ENCODE data around the gene ATOSA. TPM values are rescaled to one million over a fixed set of nuclear protein-coding genes. Genes with fewer than 3 reads are reported as not detected.

ATOSA gene
- total RNA-seq, 2 experiments from 2014 or later: 137 TPM

- peak overlapping the region; percentile 96 for H3K4me3 Mint-ChIP-seq
- H3K27ac Mint-ChIP-seq: peak overlapping the region; percentile 97
- H3K9me3 Mint-ChIP-seq: no peaks in the 10 kb centered on the region
- H3K27me3 Mint-ChIP-seq: no peaks in the 10 kb centered on the region
- POLR2A ChIA-PET: interaction anchor here (0.6 to 2.1 kb wide), 10 partner anchors 14 to 499 kb away, joined by 3 to 11 read pairs (median 4); no protein-coding TSS in a partner anchor
- TF ChIP-seq, protein P1, sequence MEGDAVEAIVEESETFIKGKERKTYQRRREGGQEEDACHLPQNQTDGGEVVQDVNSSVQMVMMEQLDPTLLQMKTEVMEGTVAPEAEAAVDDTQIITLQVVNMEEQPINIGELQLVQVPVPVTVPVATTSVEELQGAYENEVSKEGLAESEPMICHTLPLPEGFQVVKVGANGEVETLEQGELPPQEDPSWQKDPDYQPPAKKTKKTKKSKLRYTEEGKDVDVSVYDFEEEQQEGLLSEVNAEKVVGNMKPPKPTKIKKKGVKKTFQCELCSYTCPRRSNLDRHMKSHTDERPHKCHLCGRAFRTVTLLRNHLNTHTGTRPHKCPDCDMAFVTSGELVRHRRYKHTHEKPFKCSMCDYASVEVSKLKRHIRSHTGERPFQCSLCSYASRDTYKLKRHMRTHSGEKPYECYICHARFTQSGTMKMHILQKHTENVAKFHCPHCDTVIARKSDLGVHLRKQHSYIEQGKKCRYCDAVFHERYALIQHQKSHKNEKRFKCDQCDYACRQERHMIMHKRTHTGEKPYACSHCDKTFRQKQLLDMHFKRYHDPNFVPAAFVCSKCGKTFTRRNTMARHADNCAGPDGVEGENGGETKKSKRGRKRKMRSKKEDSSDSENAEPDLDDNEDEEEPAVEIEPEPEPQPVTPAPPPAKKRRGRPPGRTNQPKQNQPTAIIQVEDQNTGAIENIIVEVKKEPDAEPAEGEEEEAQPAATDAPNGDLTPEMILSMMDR (IDR thresholded peaks at IDR 0.05): no peak
- intact Hi-C loops (cut with DNase I, micrococcal nuclease): loop anchor here (1.0 to 10.0 kb wide), 10 partner anchors 17 to 423 kb away; partner anchors contain the start of genes ARPP19 (in 2 of the 2) and MYO5A (in 2 of the 2)
- Histone ChIP-seq H3K27me3 (ENCODE audit: control insufficient read depth in 1 of 2, insufficient read depth in 2 of 2, low read length in 2 of 2) (no peaks in the 10 kb centered on the region), H3K4me3 (ENCODE audit: low read length) (peak overlapping the region; percentile 94), H3K36me3 (ENCODE audit: insufficient read depth, low read length) (peaks cover 41% of the 10 kb centered on the region), H3K4me1 (ENCODE audit: insufficient read depth, low read length) (peaks cover 14% of the 10 kb centered on the region), H3K27ac (ENCODE audit: low read depth in 1 of 2, low read length in 2 of 2) (peak overlapping the region; percentile 97 to 99), H3K9me3 (ENCODE audit: control insufficient read depth in 1 of 2, insufficient read depth in 1 of 2, low read length in 2 of 2) (no peaks in the 10 kb centered on the region)
- H3K4me1 Mint-ChIP-seq (ENCODE audit: low read depth): peaks cover 73% of the 10 kb centered on the region
- ATAC-seq (ENCODE audit: poor library complexity) (peak; percentile 57), DNase-seq (peak; percentile 42 to 79 (median 55))
- CTCF ChIA-PET: interaction anchor here (1.0 kb wide), 1 partner anchor 58 kb away, joined by 3 read pairs; no protein-coding TSS in a partner anchor
- H3K36me3 Mint-ChIP-seq (ENCODE audit: low read depth): peaks cover 58% of the 10 kb centered on the region
These were observed 1.4 kb downstream of the ATOSA start for GRCh38 chr15:52677593-52678467.

DNA sequence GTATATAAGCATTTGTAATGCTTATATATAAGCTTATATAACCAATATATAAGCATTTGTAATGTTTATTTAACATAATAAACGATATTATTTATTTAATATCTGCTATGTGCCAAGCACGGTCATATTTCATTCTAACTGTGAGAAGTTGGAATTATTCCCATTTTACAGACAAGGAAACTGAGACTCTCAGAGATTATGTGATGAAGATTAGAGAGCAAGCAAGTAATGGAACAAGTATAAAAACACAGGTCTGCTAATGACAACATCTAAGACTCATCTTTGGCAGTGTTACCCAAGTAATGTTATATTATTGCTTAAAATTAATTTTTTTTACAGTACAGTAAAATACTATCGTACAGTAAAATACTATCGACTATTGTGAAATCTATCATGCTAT lies 4.4 kb downstream of the ATOSA start:
- no peak for ATAC-seq (ENCODE audit: poor library complexity)
- Mint-ChIP-seq H3K36me3 (ENCODE audit: low read depth) (peaks cover 88% of the 10 kb centered on the region), H3K27me3 (no peaks in the 10 kb centered on the region), H3K9me3 (no peaks in the 10 kb centered on the region), H3K27ac (no peak overlapping the region), H3K4me3 (no peak overlapping the region), H3K4me1 (ENCODE audit: low read depth) (peaks cover 69% of the 10 kb centered on the region)
- Histone ChIP-seq H3K4me3 (ENCODE audit: low read length) (no peak overlapping the region), H3K27ac (ENCODE audit: low read depth in 1 of 2, low read length in 2 of 2) (no peak overlapping the region), H3K9me3 (ENCODE audit: control insufficient read depth in 1 of 2, insufficient read depth in 1 of 2, low read length in 2 of 2) (no peaks in the 10 kb centered on the region), H3K36me3 (ENCODE audit: insufficient read depth, low read length) (peaks cover 68% of the 10 kb centered on the region), H3K4me1 (ENCODE audit: insufficient read depth, low read length) (peaks cover 13% of the 10 kb centered on the region), H3K27me3 (ENCODE audit: control insufficient read depth in 1 of 2, insufficient read depth in 2 of 2, low read length in 2 of 2) (no peaks in the 10 kb centered on the region)
- TF ChIP-seq, protein P1 (IDR thresholded peaks at IDR 0.05): no peak
- intact Hi-C loops (cut with DNase I, micrococcal nuclease): loop anchor here (5.0 to 10.0 kb wide), 6 partner anchors 33 to 420 kb away; partner anchors contain the start of genes ARPP19 (in 1 of the 2) and MYO5A (in 1 of the 2)
- POLR2A ChIA-PET: interaction anchor here (0.5 kb wide), 1 partner anchor 56 kb away, joined by 3 read pairs; no protein-coding TSS in a partner anchor
- DNase-seq: no peak
- CTCF ChIA-PET: no interaction called here

DNA sequence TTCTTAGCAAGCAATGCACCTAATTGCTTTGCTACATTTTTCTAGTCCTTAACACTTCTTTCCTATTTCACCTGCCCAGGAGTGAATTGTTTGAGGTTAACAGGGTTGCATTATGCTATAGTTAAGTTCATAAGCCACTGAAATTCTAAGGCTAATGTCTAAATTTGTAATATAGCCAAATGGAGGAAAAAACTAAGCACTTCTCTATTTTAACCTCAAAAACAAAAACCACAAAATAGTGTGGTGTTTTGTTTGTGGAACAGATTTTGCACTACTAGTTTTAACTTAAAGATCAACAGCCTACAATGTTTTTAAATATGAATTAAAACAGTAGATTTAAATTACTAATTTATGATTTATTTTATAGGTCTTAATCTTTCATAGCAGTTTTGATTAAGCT lies 5.5 kb downstream of the ATOSA start:
- peaks cover 65% of the 10 kb centered on the region for H3K4me1 Mint-ChIP-seq (ENCODE audit: low read depth)

More for the DNA sequence above, 5.5 kb downstream of the ATOSA start:
- intact Hi-C loops (cut with DNase I, micrococcal nuclease): loop anchor here (5.0 to 10.0 kb wide), 2 partner anchors 411 to 419 kb away; no protein-coding TSS in a partner anchor
- ATAC-seq (ENCODE audit: poor library complexity) (no peak), DNase-seq (no peak)
- ChIA-PET CTCF (interaction anchor here (1.2 kb wide), 1 partner anchor 10 kb away, joined by 3 read pairs; no protein-coding TSS in a partner anchor), POLR2A (interaction anchor here (0.7 kb wide), 1 partner anchor 111 kb away, joined by 3 read pairs; no protein-coding TSS in a partner anchor)
- no peak overlapping the region for H3K27ac Mint-ChIP-seq
- peaks cover 76% of the 10 kb centered on the region for H3K36me3 ChIP-seq (ENCODE audit: insufficient read depth, low read length)
- H3K27me3 Mint-ChIP-seq: no peaks in the 10 kb centered on the region
- peaks cover 91% of the 10 kb centered on the region for H3K36me3 Mint-ChIP-seq (ENCODE audit: low read depth)
- H3K27me3 ChIP-seq (ENCODE audit: control insufficient read depth in 1 of 2, insufficient read depth in 2 of 2, low read length in 2 of 2): no peaks in the 10 kb centered on the region
- TF ChIP-seq, protein P1 (IDR thresholded peaks at IDR 0.05): no peak
- no peak overlapping the region for H3K4me3 Mint-ChIP-seq
- H3K27ac ChIP-seq (ENCODE audit: low read depth in 1 of 2, low read length in 2 of 2): no peak overlapping the region
- H3K9me3 ChIP-seq (ENCODE audit: control insufficient read depth in 1 of 2, insufficient read depth in 1 of 2, low read length in 2 of 2): no peaks in the 10 kb centered on the region
- peaks cover 11% of the 10 kb centered on the region for H3K4me1 ChIP-seq (ENCODE audit: insufficient read depth, low read length)
- H3K9me3 Mint-ChIP-seq: no peaks in the 10 kb centered on the region
- no peak overlapping the region for H3K4me3 ChIP-seq (ENCODE audit: low read length)
